Activated CD4-positive, alpha-beta T cell treated with anti-CD3 and anti-CD28 coated beads, Interleukin-2, amount 50 U/mL, for 24 hours (primary cell): Measurements from ENCODE around the gene XKR7.
"Not testable (repeated sequence)": the region's sequence is repeated elsewhere in the genome, so short reads cannot be mapped to it uniquely, and the experiment has no call there.

Experiments used
- DNase-seq, 2 donors: peaks; one replicate each; pipeline ENCODE4 v3.0.0-alpha.2; 2020; ENCODE audit warnings: low read depth in 1 of 2, low spot score in 1 of 2

Gene XKR7

DNA sequence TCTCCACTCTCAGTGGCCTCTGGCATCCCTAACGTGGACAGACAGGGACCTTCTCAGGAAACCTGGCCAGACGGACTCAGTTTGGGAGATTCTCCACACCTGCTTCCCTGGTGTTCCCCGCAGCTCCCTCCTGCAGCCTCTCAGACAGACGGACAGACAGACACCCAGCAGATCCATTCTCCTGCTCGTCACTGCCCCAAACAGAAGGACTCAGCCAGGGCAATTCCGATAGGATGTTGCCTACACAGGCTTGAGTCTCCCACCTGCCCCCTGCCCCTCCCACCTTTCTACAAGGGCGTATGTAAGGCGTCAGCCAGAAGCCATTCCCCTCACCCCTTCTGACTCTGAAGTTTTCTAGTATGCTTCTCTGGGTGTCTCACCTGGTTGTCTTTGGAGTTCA, 42.7 kb downstream of the XKR7 start:
- DNase-seq, result no peak

GRCh38 chr20:32012159-32012688, 44.3 kb downstream of the XKR7 start:
- no peak for DNase-seq

DNA sequence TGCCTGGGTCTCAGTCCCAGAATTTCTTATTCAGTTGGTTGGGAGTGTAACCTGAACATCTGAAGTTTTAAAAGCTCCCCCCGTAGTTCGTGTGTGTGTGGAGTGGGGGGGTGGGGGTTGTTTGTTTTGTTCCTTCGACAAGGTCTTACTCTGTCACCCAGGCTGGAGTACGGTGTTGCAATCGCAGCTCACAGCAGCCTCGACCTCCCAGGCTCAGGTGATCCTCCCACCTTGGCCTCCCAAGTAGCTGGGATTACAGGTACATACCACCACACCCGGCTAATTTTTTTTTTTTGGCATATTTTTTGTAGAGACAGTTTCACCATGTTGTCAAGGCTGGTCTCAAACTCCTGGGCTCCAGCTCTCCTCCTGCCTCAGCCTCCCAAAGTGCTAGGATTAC, 45.4 kb downstream of the XKR7 start:
- DNase-seq, result no peak

DNA sequence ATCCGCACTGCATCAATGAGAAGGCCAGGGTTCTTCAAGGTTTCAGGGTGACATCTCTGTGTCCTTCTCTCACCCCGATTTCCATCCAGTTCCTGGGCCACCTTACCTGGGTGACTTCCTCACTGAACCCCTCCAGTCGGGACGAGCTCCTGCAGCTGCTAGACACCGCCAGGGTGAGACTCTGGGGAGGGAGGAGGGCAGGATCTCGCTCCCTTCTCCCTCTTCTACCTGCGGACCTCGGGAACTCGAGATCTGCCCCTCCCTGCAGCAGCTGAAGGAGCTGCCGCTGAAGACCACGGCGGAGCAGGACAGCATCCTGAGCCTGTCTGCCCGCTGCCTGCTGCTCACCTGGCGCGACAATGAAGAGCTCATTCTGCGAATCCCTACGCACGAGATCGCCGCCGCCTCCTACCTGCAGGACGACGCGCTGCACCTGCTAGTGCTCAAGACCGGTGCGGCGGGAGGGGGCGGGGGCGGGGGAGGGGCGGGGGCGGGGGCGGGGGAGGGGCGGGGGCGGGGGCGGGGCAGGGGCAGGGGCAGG, 49.8 kb downstream of the XKR7 start:
- no peak for DNase-seq

DNA sequence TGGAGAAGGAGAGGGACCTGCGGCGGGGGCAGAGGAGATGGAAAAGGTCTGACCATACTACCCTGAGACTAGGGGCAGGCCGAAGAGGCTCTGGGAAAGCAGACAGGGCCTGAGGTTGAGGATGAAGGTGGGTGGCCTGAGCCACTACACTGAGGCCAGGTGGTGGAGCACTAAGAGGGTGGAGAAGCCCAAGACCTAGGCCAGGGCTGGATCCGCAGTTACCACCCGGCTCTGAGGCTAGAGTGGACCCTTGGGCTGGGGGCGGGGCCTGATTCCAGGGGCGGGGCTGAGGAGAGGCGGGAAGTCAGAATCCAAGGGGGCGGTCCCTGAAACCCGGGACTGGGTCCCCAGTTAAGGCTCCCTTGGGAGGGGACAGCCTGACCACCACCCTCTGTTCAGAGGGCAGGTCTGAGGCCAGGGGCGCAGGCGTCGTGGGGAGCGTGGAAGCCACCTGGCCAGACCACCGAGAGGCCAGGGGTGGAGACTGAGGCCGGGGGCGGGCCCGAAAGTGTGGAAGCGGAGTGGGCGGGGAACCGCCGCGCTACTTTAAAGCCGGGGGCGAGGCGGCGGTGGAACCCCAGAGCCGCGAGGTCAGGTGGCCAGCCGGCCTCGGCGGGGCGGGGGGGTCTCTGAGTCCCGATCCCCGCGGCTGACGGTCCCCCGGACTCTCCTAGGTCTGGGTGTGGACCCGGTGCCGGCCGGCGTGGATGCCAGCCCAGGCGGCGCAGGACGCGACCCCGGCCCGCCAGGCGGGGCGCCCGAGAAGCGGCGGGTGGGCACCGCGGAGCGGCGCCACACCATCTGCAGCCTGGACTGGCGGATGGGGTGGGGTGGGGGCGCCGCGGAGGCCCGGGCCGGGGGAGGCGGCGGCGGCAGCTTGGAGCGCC, 50.6 kb downstream of the XKR7 start:
- peak in 1 of 2 donors; percentile 8 for DNase-seq

GRCh38 chr20:32019156-32019510, 51.2 kb downstream of the XKR7 start:
- DNase-seq, result no peak

DNA sequence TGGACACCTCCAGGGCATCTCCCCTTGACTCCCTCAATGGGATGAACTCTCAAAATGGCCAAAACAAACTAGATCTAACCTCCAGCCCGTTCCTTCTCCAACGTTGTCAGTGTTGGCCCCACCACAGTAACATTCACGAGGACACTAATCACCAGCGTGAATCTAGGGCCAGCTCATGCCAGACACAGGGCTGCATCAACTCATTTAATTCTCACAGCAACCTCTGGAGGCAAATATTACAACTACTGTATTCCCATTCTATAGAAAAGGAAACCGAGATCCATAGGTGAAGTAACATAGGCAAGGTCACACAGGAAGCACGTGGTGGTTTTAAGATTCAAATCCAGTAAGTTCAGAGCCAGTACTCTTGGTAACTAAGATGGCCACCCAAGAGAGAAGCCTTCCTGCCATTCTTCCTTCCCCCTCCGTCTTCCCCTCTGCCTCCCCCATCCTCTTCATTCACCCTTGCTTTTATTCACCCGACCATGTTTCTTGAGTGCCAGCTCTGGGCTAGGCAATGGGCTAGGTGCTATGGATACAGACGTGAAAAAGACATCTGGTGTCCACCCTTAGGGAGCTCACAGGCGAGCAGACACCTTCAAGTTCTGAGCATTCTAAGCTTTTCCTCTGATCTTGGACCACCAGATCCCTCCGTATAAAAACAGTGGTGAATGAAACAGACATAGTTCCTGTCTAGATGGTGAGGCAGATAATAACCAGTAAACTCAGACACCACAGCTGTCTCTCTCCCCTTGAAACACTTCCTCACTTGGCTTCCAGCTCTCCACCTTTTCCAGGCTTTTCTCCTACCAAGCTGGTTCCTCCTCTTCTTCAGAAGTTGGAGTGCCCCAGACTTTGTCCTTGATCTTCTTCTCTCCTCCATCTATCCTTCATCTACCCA, 51.9 kb downstream of the XKR7 start:
- no peak for DNase-seq

- DNase-seq, result no peak
Measured at GRCh38 chr20:32021091-32021490, 53.1 kb downstream of the XKR7 start.

DNA sequence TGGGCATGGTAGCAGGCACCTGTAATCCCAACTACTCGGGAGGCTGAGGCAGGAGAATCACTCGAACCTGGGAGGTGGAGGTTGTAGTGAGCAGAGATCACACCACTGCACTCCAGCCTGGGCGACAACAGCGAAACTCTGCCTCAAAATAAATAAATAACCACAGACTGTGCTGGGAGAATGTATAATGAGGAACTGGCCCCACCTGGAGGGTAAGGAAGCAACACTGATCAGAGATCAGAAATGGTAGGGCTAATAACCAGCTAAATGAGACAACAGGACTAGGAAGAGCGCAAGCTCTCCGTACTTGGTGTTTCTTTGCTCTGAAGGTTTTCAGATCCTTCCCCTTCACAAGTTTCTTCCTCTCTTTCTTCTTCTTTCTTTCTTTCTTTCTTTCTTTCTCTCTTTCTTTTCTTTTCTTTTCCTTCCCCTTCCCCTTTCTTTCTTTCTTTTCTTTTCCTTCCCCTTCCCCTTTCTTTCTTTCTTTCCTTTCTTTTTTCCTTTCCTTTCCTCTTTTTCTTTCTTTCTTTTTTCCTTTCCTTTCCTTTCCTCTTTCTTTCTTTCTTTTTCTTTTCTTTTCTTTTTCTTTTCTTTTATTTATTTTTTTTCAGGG, 56.8 kb downstream of the XKR7 start:
- DNase-seq, result no peak

- no peak for DNase-seq
Measured at GRCh38 chr20:32027643-32028042, 59.7 kb downstream of the XKR7 start.

- no peak for DNase-seq
Measured at GRCh38 chr20:32028647-32029372, 60.9 kb downstream of the XKR7 start.

- no peak for DNase-seq
Measured at GRCh38 chr20:32029561-32029960, 61.6 kb downstream of the XKR7 start.

GRCh38 chr20:32031007-32031958, 63.3 kb downstream of the XKR7 start:
- peak; percentile 31 to 33 for DNase-seq

DNA sequence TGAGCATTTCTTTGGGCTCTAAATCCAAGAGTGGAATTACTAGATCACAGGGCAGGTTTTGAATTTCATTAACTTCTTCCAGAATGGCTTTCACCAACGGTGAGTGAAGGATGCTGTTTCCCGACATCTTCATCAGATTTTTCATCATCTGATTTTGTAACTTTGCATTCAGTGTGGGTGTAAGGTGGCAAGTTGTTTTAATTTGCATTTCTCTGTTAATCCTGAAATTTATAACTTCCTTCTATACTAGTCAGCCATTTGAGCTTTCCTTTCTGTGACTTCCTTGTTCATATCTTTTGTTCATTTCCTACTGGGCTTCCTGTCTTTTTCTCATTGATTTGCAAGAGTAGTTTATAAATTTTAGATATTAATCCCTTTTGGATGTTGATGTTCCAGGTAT, 65.4 kb downstream of the XKR7 start:
- no peak for DNase-seq

DNA sequence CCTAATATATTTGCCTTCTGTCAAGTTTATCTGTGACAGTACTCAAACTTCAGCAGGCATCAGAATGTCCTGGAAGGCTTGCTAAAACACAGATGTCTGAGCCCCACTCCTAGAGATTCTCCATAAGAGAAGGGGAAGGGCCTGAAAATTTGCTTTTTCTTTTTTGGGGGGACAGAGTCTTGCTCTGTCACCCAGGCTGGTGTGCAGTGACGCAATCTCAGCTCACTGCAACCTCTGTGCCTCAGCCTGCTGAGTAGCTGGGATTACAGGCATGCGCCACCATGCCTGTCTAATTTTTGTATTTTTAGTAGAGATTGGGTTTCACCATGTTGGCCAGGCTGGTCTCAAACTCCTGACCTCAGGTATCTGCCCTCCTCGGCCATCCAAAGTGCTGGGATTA, 65.8 kb downstream of the XKR7 start:
- not testable (repeated sequence) for DNase-seq

DNA sequence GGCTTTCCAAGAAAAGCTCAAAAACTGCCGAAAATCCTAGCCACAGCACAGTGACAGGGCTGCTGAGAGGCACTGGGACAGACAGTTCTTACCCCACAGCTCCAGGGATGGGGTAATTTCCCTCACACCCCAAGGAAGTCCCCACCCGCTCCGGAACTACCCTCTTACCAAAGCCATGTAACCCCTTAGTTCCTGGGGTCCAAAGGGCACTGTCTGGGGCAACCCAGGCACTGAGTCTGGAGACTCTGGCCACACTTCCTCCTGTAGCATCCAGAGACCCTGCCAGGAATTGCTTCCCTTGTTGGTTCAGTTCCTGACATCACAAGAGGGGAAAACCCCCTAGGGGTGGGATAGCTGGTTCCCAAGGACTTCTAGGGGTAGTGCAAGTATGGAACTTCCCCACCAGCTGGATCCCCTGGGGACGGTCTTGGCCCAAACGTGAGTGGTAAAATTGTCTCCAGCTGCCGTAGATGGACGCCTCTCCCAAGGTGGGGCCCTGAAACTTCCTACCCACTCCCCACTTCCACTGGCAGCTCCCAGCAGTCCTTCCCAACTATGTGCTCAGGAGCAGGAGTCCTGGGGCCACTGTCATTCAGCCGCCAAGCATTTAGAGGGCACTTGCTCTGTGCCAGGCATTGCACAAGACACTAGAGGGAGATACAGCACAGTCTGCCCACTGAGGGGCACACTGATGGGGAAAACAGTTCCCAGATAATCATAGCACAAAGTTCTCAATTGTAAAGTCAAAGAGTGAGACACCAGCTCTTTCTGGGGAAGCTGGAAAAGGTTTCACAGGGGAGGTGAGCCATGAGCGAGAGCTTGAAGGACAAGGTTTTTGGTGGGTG, 66.9 kb downstream of the XKR7 start:
- no peak for DNase-seq

- DNase-seq, result no peak
Measured at GRCh38 chr20:32035426-32035779, 67.5 kb downstream of the XKR7 start.

- DNase-seq, result no peak
Measured at GRCh38 chr20:32036252-32036651, 68.3 kb downstream of the XKR7 start.
